Measurements from ENCODE around the gene ZNF367.

DNA sequence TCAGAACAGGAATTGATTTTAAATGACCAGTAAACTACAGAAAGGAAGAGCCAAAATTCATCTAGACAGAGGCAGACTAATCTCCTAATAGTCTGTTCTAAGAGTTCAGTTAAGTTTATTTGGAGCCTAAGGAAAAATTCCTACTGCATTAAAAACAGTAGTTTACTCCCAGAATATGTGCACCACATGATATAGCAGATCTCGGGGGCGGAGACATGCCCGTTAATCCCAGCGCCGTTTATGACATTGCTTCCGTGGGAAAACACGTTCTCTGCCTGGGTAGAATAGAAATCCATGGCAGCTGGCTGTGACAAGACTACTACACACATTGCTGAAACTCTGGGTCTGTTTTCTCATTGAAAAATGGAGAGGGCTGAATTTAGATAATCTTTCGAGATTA is 43.2 kb upstream of the ZNF367 start:
- TF ChIP-seq, protein P1, sequence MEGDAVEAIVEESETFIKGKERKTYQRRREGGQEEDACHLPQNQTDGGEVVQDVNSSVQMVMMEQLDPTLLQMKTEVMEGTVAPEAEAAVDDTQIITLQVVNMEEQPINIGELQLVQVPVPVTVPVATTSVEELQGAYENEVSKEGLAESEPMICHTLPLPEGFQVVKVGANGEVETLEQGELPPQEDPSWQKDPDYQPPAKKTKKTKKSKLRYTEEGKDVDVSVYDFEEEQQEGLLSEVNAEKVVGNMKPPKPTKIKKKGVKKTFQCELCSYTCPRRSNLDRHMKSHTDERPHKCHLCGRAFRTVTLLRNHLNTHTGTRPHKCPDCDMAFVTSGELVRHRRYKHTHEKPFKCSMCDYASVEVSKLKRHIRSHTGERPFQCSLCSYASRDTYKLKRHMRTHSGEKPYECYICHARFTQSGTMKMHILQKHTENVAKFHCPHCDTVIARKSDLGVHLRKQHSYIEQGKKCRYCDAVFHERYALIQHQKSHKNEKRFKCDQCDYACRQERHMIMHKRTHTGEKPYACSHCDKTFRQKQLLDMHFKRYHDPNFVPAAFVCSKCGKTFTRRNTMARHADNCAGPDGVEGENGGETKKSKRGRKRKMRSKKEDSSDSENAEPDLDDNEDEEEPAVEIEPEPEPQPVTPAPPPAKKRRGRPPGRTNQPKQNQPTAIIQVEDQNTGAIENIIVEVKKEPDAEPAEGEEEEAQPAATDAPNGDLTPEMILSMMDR (IDR thresholded peaks at IDR 0.05; ENCODE audit: poor library complexity), result no peak
- TF ChIP-seq EZH2 (IDR thresholded peaks at IDR 0.05; ENCODE audit: borderline replicate concordance), result no peak

All from hepatocyte (in vitro differentiated cells).